HCT116 (cell line): ENCODE data around the gene ENOX1. TPM values are rescaled to one million over a fixed set of nuclear protein-coding genes. Genes with fewer than 3 reads are reported as not detected.

Source experiments
- ATAC-seq: fragments of 200-7000 bp; cut with Tn5 transposase; 2 replicates; pipeline ENCODE4 v1.9.1; 2020; ENCODE audit warnings: mild to moderate bottlenecking, moderate library complexity
- BruUV-seq: library from RNA; stranded (reverse); fragments of 400-500 nt; replicated peaks from 2 replicates; lab custom pipeline; 2021; lab: Mats Ljungman, UMichigan
- CTCF ChIA-PET: fragments of 300-600 bp; sonication (Branson Sonifier 250); formaldehyde crosslinking; loops from one replicate; lab custom pipeline; 2021; ENCODE audit warnings: antibody characterized with exemption; lab: Charles Lee
- POLR2A ChIA-PET: fragments of 300-600, 350-600 bp; sonication (Branson Sonifier 250); formaldehyde crosslinking; loops from one replicate; lab custom pipeline; 2021; ENCODE audit warnings: antibody characterized with exemption; lab: Charles Lee
- RAD21 ChIA-PET, 2 experiments: fragments of 300-600 bp; sonication (Branson Sonifier 250); formaldehyde crosslinking; loops; one replicate each; lab custom pipeline; 2023; ENCODE audit warnings: low total read pairs in 2 of 2; ENCODE audit not compliant: uncharacterized antibody in 2 of 2, unreplicated experiment in 2 of 2, low non-redundant PET in 1 of 2; lab: Charles Lee
- DNase-seq: peaks from one replicate; pipeline ENCODE4 v3.0.0-alpha.2; 2010; ENCODE audit warnings: low read depth, low spot score
- H2AFZ ChIP-seq: fragments of 200-600 bp; shearing (Covaris generic), sonication (generic); 2 replicates; pipeline ENCODE4 v1.6.1; 2017; ENCODE audit warnings: low read depth, mixed run types, mixed read lengths, antibody characterized with exemption, low read length; ENCODE audit not compliant: poor library complexity, severe bottlenecking
- H3K27ac ChIP-seq: 2 replicates; pipeline ENCODE4 v1.5.1; 2012; ENCODE audit warnings: low read depth, low read length
- H3K27me3 ChIP-seq: fragments of 200-600 bp; sonication (generic); 2 replicates; pipeline ENCODE4 v1.6.1; 2016; ENCODE audit warnings: mixed run types, low read length, mixed read lengths; ENCODE audit not compliant: insufficient read depth
- H3K36me3 ChIP-seq, 2 experiments: fragments of 200-500 bp in 1 of 2; fragments of 200-600 bp in 1 of 2; sonication (Bioruptor generic) in 1 of 2; sonication (generic) in 1 of 2; 2 replicates each; pipeline versions ENCODE4 v1.5.1 to v1.6.1; 2014 to 2016; ENCODE audit warnings: low read length in 2 of 2, inconsistent platforms in 1 of 2, mixed read lengths in 1 of 2, mixed run types in 1 of 2; ENCODE audit not compliant: insufficient read depth in 2 of 2, control insufficient read depth in 1 of 2
- H3K4me1 ChIP-seq, 2 experiments: fragments of 200-600 bp in 1 of 2; sonication (generic) in 1 of 2; 2 replicates each; pipeline versions ENCODE4 v1.5.1 to v1.6.1; 2012 to 2017; ENCODE audit warnings: low read length in 2 of 2, inconsistent platforms in 1 of 2, mild to moderate bottlenecking in 1 of 2, mixed read lengths in 1 of 2, mixed run types in 1 of 2, moderate library complexity in 1 of 2; ENCODE audit not compliant: insufficient read depth in 2 of 2, control insufficient read depth in 1 of 2
- H3K4me2 ChIP-seq: fragments of 200-600 bp; sonication (generic); 2 replicates; pipeline ENCODE4 v1.6.1; 2017; ENCODE audit warnings: mixed run types, low read length, mixed read lengths
- H3K4me3 ChIP-seq, 2 experiments: fragments of 200-600 bp in 1 of 2; sonication (generic) in 1 of 2; replicated peaks in 1 of 2; 2 replicates each; pipeline ENCODE4 v1.5.1; 2011 to 2016; ENCODE audit warnings: low read length in 2 of 2, control low read depth in 1 of 2, low read depth in 1 of 2, mild to moderate bottlenecking in 1 of 2, mixed read lengths in 1 of 2, mixed run types in 1 of 2
- H3K79me2 ChIP-seq: fragments of 200-600 bp; sonication (generic); 2 replicates; pipeline ENCODE4 v1.6.1; 2017; ENCODE audit warnings: mild to moderate bottlenecking, mixed run types, low read length, moderate library complexity, mixed read lengths; ENCODE audit not compliant: insufficient read depth
- H3K9ac ChIP-seq: fragments of 200-600 bp; sonication (generic); 2 replicates; pipeline ENCODE4 v1.6.1; 2016; ENCODE audit warnings: low read length, mixed read lengths
- H3K9me2 ChIP-seq: fragments of 200-600 bp; sonication (generic), shearing (Covaris generic); 2 replicates; pipeline ENCODE4 v1.6.1; 2017; ENCODE audit warnings: mixed run types, mild to moderate bottlenecking, moderate library complexity; ENCODE audit not compliant: insufficient read depth
- H3K9me3 ChIP-seq, 2 experiments: fragments of 200-500 bp in 1 of 2; fragments of 200-600 bp in 1 of 2; sonication (Bioruptor generic) in 1 of 2; sonication (generic) in 1 of 2; 2 replicates each; pipeline ENCODE4 v1.6.1; 2014 to 2017; ENCODE audit warnings: low read length in 2 of 2, mixed read lengths in 2 of 2, inconsistent platforms in 1 of 2, low read depth in 1 of 2, mild to moderate bottlenecking in 1 of 2, mixed run types in 1 of 2, moderate library complexity in 1 of 2; ENCODE audit not compliant: control insufficient read depth in 1 of 2, insufficient read depth in 1 of 2
- H4K20me1 ChIP-seq: fragments of 200-600 bp; sonication (generic), shearing (Covaris generic); 2 replicates; pipeline ENCODE4 v1.6.1; 2017; ENCODE audit warnings: mixed run types, mild to moderate bottlenecking, moderate library complexity; ENCODE audit not compliant: insufficient read depth
- ELF1 ChIP-seq: IDR thresholded peaks from 2 replicates; pipeline ENCODE4 v1.6.1; 2012; ENCODE audit warnings: low read depth, borderline replicate concordance
- EZH2 ChIP-seq: fragments of 200-600 bp; sonication (generic); IDR thresholded peaks from 2 replicates; pipeline ENCODE4 v1.6.1; 2017; ENCODE audit warnings: antibody characterized with exemption, mixed run types
- intact Hi-C: fragments of 100-400 bp; cut with micrococcal nuclease; formaldehyde crosslinking; loops from 2 replicates; pipeline ENCODE4 v1.10.0; 2022
- total RNA-seq: library from RNA; stranded (reverse); gene quantifications from one replicate; pipeline ENCODE4 v1.2.1, GENCODE V29; 2021; ENCODE audit not compliant: unreplicated experiment
- TF ChIP-seq, protein P1 (sequence below), 3 experiments: fragments of 200-600 bp in 1 of 3; sonication (generic) in 1 of 3; IDR thresholded peaks in 2 of 3; conservative IDR thresholded peaks in 1 of 3; 2 replicates each; pipeline ENCODE4 v1.5.1; 2012 to 2017; ENCODE audit warnings: low read depth in 2 of 3, low read length in 2 of 3, antibody characterized with exemption in 1 of 3, borderline replicate concordance in 1 of 3, control low read depth in 1 of 3, mild to moderate bottlenecking in 1 of 3, mixed read lengths in 1 of 3, mixed run types in 1 of 3, moderate library complexity in 1 of 3; ENCODE audit not compliant: insufficient read depth in 1 of 3
- TF ChIP-seq, protein P2 (sequence below): IDR thresholded peaks from 2 replicates; pipeline ENCODE4 v1.6.1; 2012
- TF ChIP-seq, protein P3 (sequence below): IDR thresholded peaks from 2 replicates; pipeline ENCODE4 v1.6.1; 2011; ENCODE audit warnings: mild to moderate bottlenecking, low read length, moderate library complexity; ENCODE audit not compliant: insufficient replicate concordance; ENCODE audit errors: extremely low read depth

Gene ENOX1
- total RNA-seq, 1 experiment from 2014 or later, result 4.5 TPM

DNA sequence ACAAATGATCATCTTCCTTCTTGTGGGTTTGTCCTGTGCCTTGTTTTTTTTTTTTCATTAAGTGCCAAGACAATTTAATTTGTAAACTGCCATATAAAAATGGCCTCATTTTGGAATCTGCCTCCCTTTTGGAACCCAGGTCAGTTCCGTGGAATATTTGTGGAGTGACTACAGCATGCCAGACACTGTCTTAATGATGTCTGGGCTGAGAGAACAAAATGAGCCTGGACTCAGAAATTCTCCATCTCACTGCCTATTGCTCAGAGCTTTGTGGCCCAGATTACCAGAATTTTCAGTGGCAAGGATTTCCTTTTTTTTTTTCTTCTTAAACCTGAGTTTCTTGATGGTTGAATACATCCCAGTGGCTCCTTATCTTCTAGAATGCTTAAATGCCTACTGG lies 340.6 kb downstream of the ENOX1 start:
- no peaks in the 10 kb centered on the region for H3K79me2 ChIP-seq
- no peaks in the 10 kb centered on the region for H3K9me2 ChIP-seq
- no peaks in the 10 kb centered on the region for H3K4me1 ChIP-seq
- DNase-seq, result no peak
- ChIA-PET RAD21 (no interaction called here), CTCF (no interaction called here), POLR2A (no interaction called here)
- no TSS peak for BruUV-seq
- H3K9ac ChIP-seq, result no peak overlapping the region
- H3K27me3 ChIP-seq, result peaks cover 7% of the 10 kb centered on the region; the same call in 1 of the 2 replicates
- H3K36me3 ChIP-seq, result no peaks in the 10 kb centered on the region
- intact Hi-C loops, result no loop called here
- H3K27ac ChIP-seq, result no peak overlapping the region
- no peak for ATAC-seq
- TF ChIP-seq, protein P1, sequence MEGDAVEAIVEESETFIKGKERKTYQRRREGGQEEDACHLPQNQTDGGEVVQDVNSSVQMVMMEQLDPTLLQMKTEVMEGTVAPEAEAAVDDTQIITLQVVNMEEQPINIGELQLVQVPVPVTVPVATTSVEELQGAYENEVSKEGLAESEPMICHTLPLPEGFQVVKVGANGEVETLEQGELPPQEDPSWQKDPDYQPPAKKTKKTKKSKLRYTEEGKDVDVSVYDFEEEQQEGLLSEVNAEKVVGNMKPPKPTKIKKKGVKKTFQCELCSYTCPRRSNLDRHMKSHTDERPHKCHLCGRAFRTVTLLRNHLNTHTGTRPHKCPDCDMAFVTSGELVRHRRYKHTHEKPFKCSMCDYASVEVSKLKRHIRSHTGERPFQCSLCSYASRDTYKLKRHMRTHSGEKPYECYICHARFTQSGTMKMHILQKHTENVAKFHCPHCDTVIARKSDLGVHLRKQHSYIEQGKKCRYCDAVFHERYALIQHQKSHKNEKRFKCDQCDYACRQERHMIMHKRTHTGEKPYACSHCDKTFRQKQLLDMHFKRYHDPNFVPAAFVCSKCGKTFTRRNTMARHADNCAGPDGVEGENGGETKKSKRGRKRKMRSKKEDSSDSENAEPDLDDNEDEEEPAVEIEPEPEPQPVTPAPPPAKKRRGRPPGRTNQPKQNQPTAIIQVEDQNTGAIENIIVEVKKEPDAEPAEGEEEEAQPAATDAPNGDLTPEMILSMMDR (IDR thresholded peaks at IDR 0.05 in 2 of 3, conservative IDR thresholded peaks at IDR 0.05 in 1 of 3; ENCODE audit: borderline replicate concordance in 1 of 3, insufficient read depth in 1 of 3, low read depth in 2 of 3, low read length in 2 of 3), result no peak
- TF ChIP-seq, protein P2, sequence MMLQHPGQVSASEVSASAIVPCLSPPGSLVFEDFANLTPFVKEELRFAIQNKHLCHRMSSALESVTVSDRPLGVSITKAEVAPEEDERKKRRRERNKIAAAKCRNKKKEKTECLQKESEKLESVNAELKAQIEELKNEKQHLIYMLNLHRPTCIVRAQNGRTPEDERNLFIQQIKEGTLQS, result no peak
- TF ChIP-seq ELF1 (no peak), EZH2 (no peak)
- TF ChIP-seq, protein P3, sequence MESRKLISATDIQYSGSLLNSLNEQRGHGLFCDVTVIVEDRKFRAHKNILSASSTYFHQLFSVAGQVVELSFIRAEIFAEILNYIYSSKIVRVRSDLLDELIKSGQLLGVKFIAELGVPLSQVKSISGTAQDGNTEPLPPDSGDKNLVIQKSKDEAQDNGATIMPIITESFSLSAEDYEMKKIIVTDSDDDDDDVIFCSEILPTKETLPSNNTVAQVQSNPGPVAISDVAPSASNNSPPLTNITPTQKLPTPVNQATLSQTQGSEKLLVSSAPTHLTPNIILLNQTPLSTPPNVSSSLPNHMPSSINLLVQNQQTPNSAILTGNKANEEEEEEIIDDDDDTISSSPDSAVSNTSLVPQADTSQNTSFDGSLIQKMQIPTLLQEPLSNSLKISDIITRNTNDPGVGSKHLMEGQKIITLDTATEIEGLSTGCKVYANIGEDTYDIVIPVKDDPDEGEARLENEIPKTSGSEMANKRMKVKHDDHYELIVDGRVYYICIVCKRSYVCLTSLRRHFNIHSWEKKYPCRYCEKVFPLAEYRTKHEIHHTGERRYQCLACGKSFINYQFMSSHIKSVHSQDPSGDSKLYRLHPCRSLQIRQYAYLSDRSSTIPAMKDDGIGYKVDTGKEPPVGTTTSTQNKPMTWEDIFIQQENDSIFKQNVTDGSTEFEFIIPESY, result no peak
- no peak overlapping the region for H3K4me2 ChIP-seq
- no peaks in the 10 kb centered on the region for H4K20me1 ChIP-seq
- H3K4me3 ChIP-seq, result no peak overlapping the region
- no peaks in the 10 kb centered on the region for H3K9me3 ChIP-seq
- H2AFZ ChIP-seq, result no peak overlapping the region
